ENCODE data around the gene COL18A1. TPM values are rescaled to one million over a fixed set of nuclear protein-coding genes. Genes with fewer than 3 reads are reported as not detected.

Gene COL18A1
- polyA plus RNA-seq, 2 of the 4 experiments (the other 2 are of a cell fraction) = 17.3 to 88.4 TPM

DNA sequence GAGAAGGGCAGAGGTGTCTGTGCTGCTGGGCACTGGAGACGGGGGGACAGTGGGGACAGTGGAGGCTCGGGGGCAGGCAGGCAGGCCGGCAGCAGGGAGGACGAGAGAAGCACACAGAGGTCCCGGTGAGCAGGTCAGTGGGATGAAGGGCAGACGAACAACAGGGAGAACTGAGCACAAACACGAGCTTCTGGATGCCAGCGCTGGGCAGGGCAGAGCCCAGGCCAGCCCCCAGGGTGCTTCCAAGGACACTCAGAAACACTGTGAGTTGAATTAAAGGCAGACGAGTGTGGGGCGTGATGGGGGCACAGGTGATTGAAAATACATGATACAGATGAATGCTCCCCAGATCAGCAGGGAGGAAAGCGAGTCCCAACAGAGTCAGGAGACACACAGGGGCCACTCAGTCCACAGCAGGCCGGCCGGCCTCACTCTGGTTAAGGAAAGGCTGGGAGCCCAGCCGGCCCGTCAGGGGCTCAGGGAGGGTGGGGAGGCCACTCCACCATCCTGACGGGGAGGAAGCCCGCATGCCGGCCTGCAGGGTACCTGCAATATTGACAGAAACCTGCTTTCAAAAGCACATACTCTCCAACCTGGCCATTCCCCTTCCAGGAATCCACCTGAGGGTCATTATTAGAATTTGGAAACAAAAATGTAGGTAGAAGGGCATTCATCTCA lies 123.2 kb downstream of the COL18A1 start:
- TF ChIP-seq RNF2 (IDR thresholded peaks at IDR 0.05; ENCODE audit: borderline replicate concordance, low read depth) (no peak), POLR2A (IDR thresholded peaks at IDR 0.05; ENCODE audit: low read length) (no peak), EP300 (IDR thresholded peaks at IDR 0.05) (no peak), BHLHE40 (IDR thresholded peaks at IDR 0.05; ENCODE audit: low read depth, low read length) (no peak), JUN (IDR thresholded peaks at IDR 0.05) (no peak), FOSL2 (IDR thresholded peaks at IDR 0.05) (no peak), FOSL2 (CRISPR knock-in tag; IDR thresholded peaks at IDR 0.05) (no peak), KDM5A (IDR thresholded peaks at IDR 0.05) (no peak), CHD4 (IDR thresholded peaks at IDR 0.05; ENCODE audit: borderline replicate concordance) (no peak), MAFK (IDR thresholded peaks at IDR 0.05; ENCODE audit: partially characterized antibody) (no peak), HOXB13 (CRISPR knock-in tag; IDR thresholded peaks at IDR 0.05; ENCODE audit: low read depth) (no peak), ESRRA (IDR thresholded peaks at IDR 0.05; ENCODE audit: borderline replicate concordance, low read length) (no peak), CHD2 (IDR thresholded peaks at IDR 0.05; ENCODE audit: low read length, partially characterized antibody) (no peak), GATA3 (IDR thresholded peaks at IDR 0.05; ENCODE audit: borderline replicate concordance) (no peak), ZNF302 (CRISPR knock-in tag; IDR thresholded peaks at IDR 0.05) (no peak), TFCP2L1 (CRISPR knock-in tag; IDR thresholded peaks at IDR 0.05) (no peak), HOXA7 (CRISPR knock-in tag; IDR thresholded peaks at IDR 0.05) (no peak), RFX5 (IDR thresholded peaks at IDR 0.05) (no peak)
- TF ChIP-seq, protein P1, sequence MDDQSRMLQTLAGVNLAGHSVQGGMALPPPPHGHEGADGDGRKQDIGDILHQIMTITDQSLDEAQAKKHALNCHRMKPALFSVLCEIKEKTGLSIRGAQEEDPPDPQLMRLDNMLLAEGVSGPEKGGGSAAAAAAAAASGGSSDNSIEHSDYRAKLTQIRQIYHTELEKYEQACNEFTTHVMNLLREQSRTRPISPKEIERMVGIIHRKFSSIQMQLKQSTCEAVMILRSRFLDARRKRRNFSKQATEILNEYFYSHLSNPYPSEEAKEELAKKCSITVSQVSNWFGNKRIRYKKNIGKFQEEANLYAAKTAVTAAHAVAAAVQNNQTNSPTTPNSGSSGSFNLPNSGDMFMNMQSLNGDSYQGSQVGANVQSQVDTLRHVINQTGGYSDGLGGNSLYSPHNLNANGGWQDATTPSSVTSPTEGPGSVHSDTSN (IDR thresholded peaks at IDR 0.05) = no peak
- TF ChIP-seq, protein P2, sequence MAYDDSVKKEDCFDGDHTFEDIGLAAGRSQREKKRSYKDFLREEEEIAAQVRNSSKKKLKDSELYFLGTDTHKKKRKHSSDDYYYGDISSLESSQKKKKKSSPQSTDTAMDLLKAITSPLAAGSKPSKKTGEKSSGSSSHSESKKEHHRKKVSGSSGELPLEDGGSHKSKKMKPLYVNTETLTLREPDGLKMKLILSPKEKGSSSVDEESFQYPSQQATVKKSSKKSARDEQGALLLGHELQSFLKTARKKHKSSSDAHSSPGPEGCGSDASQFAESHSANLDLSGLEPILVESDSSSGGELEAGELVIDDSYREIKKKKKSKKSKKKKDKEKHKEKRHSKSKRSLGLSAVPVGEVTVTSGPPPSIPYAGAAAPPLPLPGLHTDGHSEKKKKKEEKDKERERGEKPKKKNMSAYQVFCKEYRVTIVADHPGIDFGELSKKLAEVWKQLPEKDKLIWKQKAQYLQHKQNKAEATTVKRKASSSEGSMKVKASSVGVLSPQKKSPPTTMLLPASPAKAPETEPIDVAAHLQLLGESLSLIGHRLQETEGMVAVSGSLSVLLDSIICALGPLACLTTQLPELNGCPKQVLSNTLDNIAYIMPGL (CRISPR knock-in tag; IDR thresholded peaks at IDR 0.05; ENCODE audit: borderline replicate concordance) = no peak
- Histone ChIP-seq H3K27ac (no peak overlapping the region), H3K4me3 (no peak overlapping the region), H3K4me1 (no peaks in the 10 kb centered on the region), H3K9me3 (no peaks in the 10 kb centered on the region), H3K4me2 (no peak overlapping the region)
- no peak for DNase-seq (ENCODE audit: low read depth in 1 of 2, low spot score in 1 of 2)
- ChIA-PET POLR2A (no interaction called here), CTCF (no interaction called here)
- 89% methylated on average over 12 of the region's 18 CpGs for WGBS (ENCODE audit: missing lambda C conversion rate)
- no peak for ATAC-seq
- FAIRE-seq = no peak

DNA sequence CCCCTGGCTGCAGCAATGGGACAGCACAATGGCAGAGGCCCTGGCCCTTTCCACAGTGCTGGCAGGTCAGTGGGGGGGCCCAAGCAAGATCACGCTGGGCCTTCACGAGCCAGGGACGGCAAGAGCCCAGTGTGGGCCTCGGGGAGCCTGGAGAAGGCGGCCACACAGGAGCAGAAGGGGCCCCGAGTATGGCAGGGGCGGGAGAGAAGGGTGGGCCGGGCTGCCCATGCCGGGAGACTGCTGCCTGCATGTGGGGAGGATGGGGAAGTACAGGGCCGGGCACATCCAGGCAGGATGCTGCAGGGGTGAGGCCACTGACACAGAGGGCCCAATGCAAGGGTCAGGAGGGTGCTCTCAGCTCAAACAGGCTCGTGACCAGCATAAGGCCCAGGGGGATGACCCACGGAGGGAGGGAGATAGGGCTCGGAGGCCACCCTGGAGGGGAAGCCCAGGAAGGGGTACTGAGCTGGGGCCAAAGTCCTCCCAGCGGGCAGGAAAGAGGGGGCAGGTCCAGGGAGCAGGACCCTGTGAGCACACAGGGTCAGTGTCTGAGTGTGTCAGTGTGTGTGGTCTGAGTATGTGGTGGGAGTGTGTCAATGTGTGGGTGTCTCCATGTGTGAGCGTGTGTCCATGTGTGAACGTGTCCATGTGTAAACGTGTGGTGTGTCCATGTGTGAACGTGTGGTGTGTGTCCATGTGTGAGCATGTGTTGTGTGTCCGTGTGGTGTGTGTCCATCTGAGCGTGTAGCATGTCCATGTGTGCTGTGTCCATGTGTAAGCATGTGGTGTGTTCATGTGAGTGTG lies 124.2 kb downstream of the COL18A1 start:
- H3K9me3 ChIP-seq = no peaks in the 10 kb centered on the region
- H3K4me3 ChIP-seq = no peak overlapping the region
- no peak overlapping the region for H3K27ac ChIP-seq
- DNase-seq (ENCODE audit: low read depth in 1 of 2, low spot score in 1 of 2) (no peak), FAIRE-seq (no peak), ATAC-seq (no peak)
- 81% methylated on average over 12 of the region's 20 CpGs for WGBS (ENCODE audit: missing lambda C conversion rate)
- no peaks in the 10 kb centered on the region for H3K4me1 ChIP-seq
- ChIA-PET POLR2A (no interaction called here), CTCF (no interaction called here)
- H3K4me2 ChIP-seq = no peak overlapping the region
- no peak for TF ChIP-seq HOXB13 (CRISPR knock-in tag; IDR thresholded peaks at IDR 0.05; ENCODE audit: low read depth)
- no peak for TF ChIP-seq CEBPB (IDR thresholded peaks at IDR 0.05)
- TF ChIP-seq, protein P3, sequence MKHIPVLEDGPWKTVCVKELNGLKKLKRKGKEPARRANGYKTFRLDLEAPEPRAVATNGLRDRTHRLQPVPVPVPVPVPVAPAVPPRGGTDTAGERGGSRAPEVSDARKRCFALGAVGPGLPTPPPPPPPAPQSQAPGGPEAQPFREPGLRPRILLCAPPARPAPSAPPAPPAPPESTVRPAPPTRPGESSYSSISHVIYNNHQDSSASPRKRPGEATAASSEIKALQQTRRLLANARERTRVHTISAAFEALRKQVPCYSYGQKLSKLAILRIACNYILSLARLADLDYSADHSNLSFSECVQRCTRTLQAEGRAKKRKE (CRISPR knock-in tag; IDR thresholded peaks at IDR 0.05; ENCODE audit: low read depth) = no peak
- TF ChIP-seq JUNB (IDR thresholded peaks at IDR 0.05) = no peak
- no peak for TF ChIP-seq KDM5A (IDR thresholded peaks at IDR 0.05)
- no peak for TF ChIP-seq KDM1A (IDR thresholded peaks at IDR 0.05; ENCODE audit: low read depth)
- no peak for TF ChIP-seq ZC3H11A (IDR thresholded peaks at IDR 0.05)
- no peak for TF ChIP-seq PHF8 (IDR thresholded peaks at IDR 0.05; ENCODE audit: borderline replicate concordance, low read depth)
- TF ChIP-seq CHD4 (IDR thresholded peaks at IDR 0.05; ENCODE audit: borderline replicate concordance) = no peak
- no peak for TF ChIP-seq EHMT2 (IDR thresholded peaks at IDR 0.05; ENCODE audit: low read depth)
- TF ChIP-seq, protein P1 (IDR thresholded peaks at IDR 0.05) = no peak
- TF ChIP-seq, protein P4, sequence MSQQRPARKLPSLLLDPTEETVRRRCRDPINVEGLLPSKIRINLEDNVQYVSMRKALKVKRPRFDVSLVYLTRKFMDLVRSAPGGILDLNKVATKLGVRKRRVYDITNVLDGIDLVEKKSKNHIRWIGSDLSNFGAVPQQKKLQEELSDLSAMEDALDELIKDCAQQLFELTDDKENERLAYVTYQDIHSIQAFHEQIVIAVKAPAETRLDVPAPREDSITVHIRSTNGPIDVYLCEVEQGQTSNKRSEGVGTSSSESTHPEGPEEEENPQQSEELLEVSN (IDR thresholded peaks at IDR 0.05; ENCODE audit: borderline replicate concordance, low read depth) = no peak
- no peak for TF ChIP-seq RARB (CRISPR knock-in tag; IDR thresholded peaks at IDR 0.05)
- no peak for TF ChIP-seq TP53 (CRISPR knock-in tag; IDR thresholded peaks at IDR 0.05)
- TF ChIP-seq POLR2A (IDR thresholded peaks at IDR 0.05; ENCODE audit: low read length) = no peak
- TF ChIP-seq, protein P5, sequence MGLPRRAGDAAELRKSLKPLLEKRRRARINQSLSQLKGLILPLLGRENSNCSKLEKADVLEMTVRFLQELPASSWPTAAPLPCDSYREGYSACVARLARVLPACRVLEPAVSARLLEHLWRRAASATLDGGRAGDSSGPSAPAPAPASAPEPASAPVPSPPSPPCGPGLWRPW (IDR thresholded peaks at IDR 0.05) = no peak
- TF ChIP-seq, protein P6, sequence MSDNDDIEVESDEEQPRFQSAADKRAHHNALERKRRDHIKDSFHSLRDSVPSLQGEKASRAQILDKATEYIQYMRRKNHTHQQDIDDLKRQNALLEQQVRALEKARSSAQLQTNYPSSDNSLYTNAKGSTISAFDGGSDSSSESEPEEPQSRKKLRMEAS (IDR thresholded peaks at IDR 0.05) = no peak

All from A549 (cell line).